GM12865 (cell line): ENCODE data around the gene C9orf40.

ENCODE experiments used
- DNase-seq: peaks from one replicate; pipeline ENCODE4 v3.0.0; 2010; ENCODE audit warnings: low read depth
- H3K4me3 ChIP-seq: 2 replicates; pipeline ENCODE4 v1.5.1; 2011; ENCODE audit warnings: mild to moderate bottlenecking, low read depth, low read length, control low read depth
- TF ChIP-seq, protein P1 (sequence below): IDR thresholded peaks from 2 replicates; pipeline ENCODE4 v1.5.1; 2011; ENCODE audit warnings: low read length, control low read depth, low read depth, inconsistent platforms; ENCODE audit not compliant: insufficient read depth; ENCODE audit errors: missing control alignments

C9orf40 gene

DNA sequence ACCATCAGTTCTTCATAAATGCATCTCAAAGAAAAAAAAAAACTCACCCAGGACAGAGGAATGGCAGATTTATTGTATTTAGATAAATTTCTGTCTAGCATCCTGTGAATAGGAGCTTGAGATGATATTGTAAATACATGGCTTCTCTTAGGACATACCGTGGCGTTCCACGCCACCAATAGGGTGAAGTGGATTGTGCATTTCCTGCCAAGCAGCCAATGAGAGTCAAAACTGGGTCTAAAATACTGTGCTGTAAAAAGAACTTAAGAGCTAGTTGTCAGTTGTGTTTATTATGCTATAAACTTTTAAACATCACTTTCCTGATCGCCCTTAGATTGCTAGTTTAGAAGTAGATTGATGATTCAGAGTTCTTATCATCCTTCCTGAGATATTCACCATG, 44.0 kb downstream of the C9orf40 start:
- H3K4me3 ChIP-seq: no peak overlapping the region
- DNase-seq: no peak
- TF ChIP-seq, protein P1, sequence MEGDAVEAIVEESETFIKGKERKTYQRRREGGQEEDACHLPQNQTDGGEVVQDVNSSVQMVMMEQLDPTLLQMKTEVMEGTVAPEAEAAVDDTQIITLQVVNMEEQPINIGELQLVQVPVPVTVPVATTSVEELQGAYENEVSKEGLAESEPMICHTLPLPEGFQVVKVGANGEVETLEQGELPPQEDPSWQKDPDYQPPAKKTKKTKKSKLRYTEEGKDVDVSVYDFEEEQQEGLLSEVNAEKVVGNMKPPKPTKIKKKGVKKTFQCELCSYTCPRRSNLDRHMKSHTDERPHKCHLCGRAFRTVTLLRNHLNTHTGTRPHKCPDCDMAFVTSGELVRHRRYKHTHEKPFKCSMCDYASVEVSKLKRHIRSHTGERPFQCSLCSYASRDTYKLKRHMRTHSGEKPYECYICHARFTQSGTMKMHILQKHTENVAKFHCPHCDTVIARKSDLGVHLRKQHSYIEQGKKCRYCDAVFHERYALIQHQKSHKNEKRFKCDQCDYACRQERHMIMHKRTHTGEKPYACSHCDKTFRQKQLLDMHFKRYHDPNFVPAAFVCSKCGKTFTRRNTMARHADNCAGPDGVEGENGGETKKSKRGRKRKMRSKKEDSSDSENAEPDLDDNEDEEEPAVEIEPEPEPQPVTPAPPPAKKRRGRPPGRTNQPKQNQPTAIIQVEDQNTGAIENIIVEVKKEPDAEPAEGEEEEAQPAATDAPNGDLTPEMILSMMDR: no peak

DNA sequence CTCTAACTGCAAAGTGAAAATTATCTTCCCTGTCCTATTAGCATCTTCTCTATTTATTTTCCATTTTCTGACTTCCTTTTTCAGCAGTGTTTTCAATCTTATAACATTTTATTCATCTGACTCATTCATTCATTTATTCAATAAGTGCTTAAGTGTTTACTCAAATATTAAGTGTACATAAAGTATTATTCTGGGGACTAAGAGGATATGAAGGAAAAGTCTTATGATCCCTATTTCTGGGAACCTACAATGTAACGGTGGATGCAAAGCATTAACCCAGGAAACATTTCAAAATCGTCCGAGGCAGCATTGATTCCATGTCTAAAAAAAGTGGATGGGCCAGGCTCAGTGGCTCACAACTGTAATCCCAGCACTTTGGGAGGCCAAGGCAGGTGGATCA, 45.6 kb downstream of the C9orf40 start:
- H3K4me3 ChIP-seq: no peak overlapping the region
- no peak for DNase-seq
- TF ChIP-seq, protein P1: no peak

DNA sequence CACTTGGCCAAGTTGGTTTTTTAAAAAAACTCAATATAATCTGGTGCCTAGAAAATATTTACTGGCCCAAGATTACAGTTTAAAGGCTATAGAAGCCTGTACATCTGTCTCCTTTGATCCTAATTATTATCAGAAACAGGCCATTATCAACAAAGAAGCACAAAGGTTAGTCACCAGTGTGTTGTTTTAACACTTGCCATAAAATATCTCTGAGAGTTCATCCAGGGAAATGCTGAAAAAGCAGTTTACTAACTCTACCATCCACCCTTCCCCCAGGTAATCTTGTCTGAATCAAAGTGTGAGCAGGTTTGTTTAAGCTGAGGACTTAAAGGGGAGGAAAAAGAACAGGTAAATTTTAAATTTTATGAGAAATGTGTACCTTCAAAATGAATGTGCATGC, 51.7 kb downstream of the C9orf40 start:
- DNase-seq: no peak
- H3K4me3 ChIP-seq: no peak overlapping the region
- TF ChIP-seq, protein P1: no peak
